GM18873 (cell line): ENCODE measurements around the gene BEX3.
"Not testable (repeated sequence)": the region's sequence is repeated elsewhere in the genome, so short reads cannot be mapped to it uniquely, and the experiment has no call there.

Experiments
- ATAC-seq: cut with Tn5 transposase; IDR thresholded peaks from one replicate; pipeline ENCODE4 v1.9.1; 2021; ENCODE audit warnings: mild to moderate bottlenecking, moderate library complexity, moderate number of reproducible peaks; ENCODE audit not compliant: unreplicated experiment, low FRiP score

The BEX3 gene

GRCh38 chrX:103376118-103376978 lies at the start of gene BEX3:
Gene BEX3 (plus strand): TSS chrX:103376538. CDS start chrX:103377522, 984 bp downstream.
- no peak for ATAC-seq

- ATAC-seq, result no peak
Observed at GRCh38 chrX:103329991-103330390, 46.3 kb upstream of the BEX3 start, which contains the start of gene TCEAL7. Gene TCEAL7 (plus strand): TSS chrX:103330239. CDS start chrX:103331404, 1,165 bp downstream.

GRCh38 chrX:103330681-103331288 lies 45.6 kb upstream of the BEX3 start:
- ATAC-seq, result no peak

- no peak for ATAC-seq
Observed at GRCh38 chrX:103338663-103339062, 37.7 kb upstream of the BEX3 start.

GRCh38 chrX:103343105-103343504 lies 33.2 kb upstream of the BEX3 start:
- ATAC-seq, result no peak

- ATAC-seq, result no peak
Observed at GRCh38 chrX:103344606-103345005, 31.7 kb upstream of the BEX3 start.

- no peak for ATAC-seq
Observed at GRCh38 chrX:103347682-103348397, 28.5 kb upstream of the BEX3 start.

GRCh38 chrX:103356130-103356798 lies 20.1 kb upstream of the BEX3 start, which contains the start of gene TCEAL9:
Gene TCEAL9 (plus strand): TSS chrX:103356506. CDS start chrX:103357685, 1,179 bp downstream.
- ATAC-seq, result no peak

- ATAC-seq, result no peak
Observed at GRCh38 chrX:103356858-103357257, 19.5 kb upstream of the BEX3 start.

- ATAC-seq, result no peak
Observed at GRCh38 chrX:103357871-103358270, 18.5 kb upstream of the BEX3 start.

- not testable (repeated sequence) for ATAC-seq
Observed at GRCh38 chrX:103359605-103360004, 16.7 kb upstream of the BEX3 start.

GRCh38 chrX:103360092-103360491 lies 16.2 kb upstream of the BEX3 start:
- no peak for ATAC-seq

- no peak for ATAC-seq
Observed at GRCh38 chrX:103360916-103361315, 15.4 kb upstream of the BEX3 start.

- no peak for ATAC-seq
Observed at GRCh38 chrX:103361798-103362197, 14.5 kb upstream of the BEX3 start.

- ATAC-seq, result no peak
Observed at GRCh38 chrX:103362474-103362873, 13.9 kb upstream of the BEX3 start.

GRCh38 chrX:103363046-103363445 lies 13.3 kb upstream of the BEX3 start:
- no peak for ATAC-seq

- ATAC-seq, result no peak
Observed at GRCh38 chrX:103367502-103367901, 8.8 kb upstream of the BEX3 start.

GRCh38 chrX:103369479-103369878 lies 6.9 kb upstream of the BEX3 start:
- ATAC-seq, result no peak

- no peak for ATAC-seq
Observed at GRCh38 chrX:103372886-103373285, 3.5 kb upstream of the BEX3 start.

- no peak for ATAC-seq
Observed at GRCh38 chrX:103373581-103373980, 2.8 kb upstream of the BEX3 start.

GRCh38 chrX:103376979-103377324 lies 614 bp downstream of the BEX3 start:
- ATAC-seq, result no peak
